GM12878 (cell line): Measurements from ENCODE around the gene PPP2R2D.

Experiments used
- ATF2 ChIP-seq: IDR thresholded peaks from 2 replicates; pipeline ENCODE4 v1.6.1; 2012; ENCODE audit warnings: low read length, inconsistent platforms
- CHD2 ChIP-seq: IDR thresholded peaks from 2 replicates; pipeline ENCODE4 v1.6.1; 2011; ENCODE audit warnings: low read depth, low read length, improper control_type of control experiment, borderline replicate concordance
- CTCF ChIP-seq, 3 experiments: IDR thresholded peaks in 2 of 3; conservative IDR thresholded peaks in 1 of 3; 2 replicates each; pipeline ENCODE4 v1.5.1; 2011; ENCODE audit warnings: low read depth in 3 of 3, low read length in 3 of 3, mild to moderate bottlenecking in 3 of 3, control low read depth in 2 of 3, moderate library complexity in 2 of 3, inconsistent platforms in 1 of 3, mixed read lengths in 1 of 3; ENCODE audit not compliant: control insufficient read depth in 2 of 3, insufficient read depth in 1 of 3; ENCODE audit errors: extremely low read depth in 1 of 3
- E4F1 ChIP-seq: fragments of 450-650 bp; IDR thresholded peaks from 2 replicates; pipeline ENCODE4 v1.6.1; 2018; ENCODE audit warnings: borderline replicate concordance, mild to moderate bottlenecking; ENCODE audit not compliant: partially characterized antibody
- EZH2 ChIP-seq: IDR thresholded peaks from 2 replicates; pipeline ENCODE4 v1.6.1; 2012; ENCODE audit warnings: low read depth, mild to moderate bottlenecking, control low read depth, inconsistent platforms, low read length, borderline replicate concordance; ENCODE audit not compliant: control insufficient read depth
- JUND ChIP-seq: IDR thresholded peaks from 2 replicates; pipeline ENCODE4 v1.6.1; 2012; ENCODE audit warnings: low read depth, mild to moderate bottlenecking, low read length, improper control_type of control experiment, moderate library complexity
- NFXL1 ChIP-seq: fragments of 450-650 bp; IDR thresholded peaks from 2 replicates; pipeline ENCODE4 v1.6.1; 2017; ENCODE audit warnings: antibody characterized with exemption, mild to moderate bottlenecking, borderline replicate concordance
- NFYB ChIP-seq: IDR thresholded peaks from 2 replicates; pipeline ENCODE4 v1.6.1; 2011; ENCODE audit warnings: low read depth, mild to moderate bottlenecking, low read length, improper control_type of control experiment, moderate library complexity; ENCODE audit not compliant: insufficient read depth
- NR2C2 ChIP-seq: IDR thresholded peaks from 2 replicates; pipeline ENCODE4 v1.6.1; 2011; ENCODE audit warnings: borderline replicate concordance, low read depth; ENCODE audit not compliant: control insufficient read depth, insufficient read length
- POLR2A ChIP-seq: IDR thresholded peaks from 2 replicates; pipeline ENCODE4 v1.6.1; 2011; ENCODE audit warnings: low read depth, mild to moderate bottlenecking, low read length
- POLR2AphosphoS5 ChIP-seq: IDR thresholded peaks from 2 replicates; pipeline ENCODE4 v1.6.1; 2011; ENCODE audit warnings: mild to moderate bottlenecking, low read length, inconsistent platforms
- RELA ChIP-seq: fragments of 450-650 bp; IDR thresholded peaks from 2 replicates; pipeline ENCODE4 v1.8.0; 2014; ENCODE audit warnings: borderline replicate concordance; ENCODE audit not compliant: partially characterized antibody
- STAT3 ChIP-seq: IDR thresholded peaks from 2 replicates; pipeline ENCODE4 v1.6.1; 2011; ENCODE audit warnings: low read depth, low read length, improper control_type of control experiment
- TCF7 ChIP-seq: IDR thresholded peaks from 2 replicates; pipeline ENCODE4 v1.6.1; 2014; ENCODE audit warnings: antibody characterized with exemption, borderline replicate concordance

GRCh38 chr10:131925011-131925649, 24.3 kb downstream of the PPP2R2D start:
- no peak for TF ChIP-seq TCF7
- no peak for TF ChIP-seq CTCF (IDR thresholded peaks at IDR 0.05 in 2 of 3, conservative IDR thresholded peaks at IDR 0.05 in 1 of 3; ENCODE audit: control insufficient read depth in 2 of 3, extremely low read depth in 1 of 3, insufficient read depth in 1 of 3, low read depth in 3 of 3, low read length in 3 of 3)
- TF ChIP-seq ATF2, result no peak
- no peak for TF ChIP-seq POLR2A
- no peak for TF ChIP-seq RELA
- TF ChIP-seq CHD2, result no peak
- no peak for TF ChIP-seq NR2C2
- no peak for TF ChIP-seq EZH2
- TF ChIP-seq JUND, result no peak
- TF ChIP-seq NFYB, result no peak
- TF ChIP-seq NFXL1, result no peak
- no peak for TF ChIP-seq STAT3
- no peak for TF ChIP-seq E4F1
- no peak for TF ChIP-seq POLR2AphosphoS5
